Breast epithelium (tissue), 3 donors: Measurements from ENCODE around the gene GNPTG.

Source experiments
- CTCF ChIP-seq, 3 donors: fragments of 450-650 bp; IDR thresholded peaks; one replicate each; pipeline ENCODE4 v1.5.1; 2016 to 2017; ENCODE audit warnings: antibody characterized with exemption in 3 of 3, mild to moderate bottlenecking in 3 of 3, moderate library complexity in 3 of 3
- POLR2A ChIP-seq: fragments of 450-650 bp; IDR thresholded peaks from one replicate; pipeline ENCODE4 v1.6.1; 2016; ENCODE audit warnings: antibody characterized with exemption, mild to moderate bottlenecking, moderate library complexity

DNA sequence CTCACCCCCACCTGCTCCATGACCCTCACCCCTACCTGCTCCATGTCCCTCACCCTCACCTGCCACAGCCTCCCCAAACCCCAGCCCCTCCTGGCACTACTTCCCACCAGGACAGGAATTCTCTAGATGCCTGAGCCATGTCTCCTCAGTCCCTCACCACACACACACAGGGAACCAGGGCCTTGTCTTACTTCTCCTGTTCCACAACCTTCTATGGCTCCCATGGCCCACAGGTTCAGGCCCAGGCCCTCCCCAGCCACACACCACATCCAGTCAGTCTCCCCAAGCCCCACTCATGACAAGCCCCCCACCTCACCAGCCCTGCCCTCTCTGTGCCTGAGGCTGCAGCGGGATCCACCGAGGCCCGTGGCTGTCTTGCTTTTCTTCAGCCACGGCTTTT lies 45.4 kb upstream of the GNPTG start:
- no peak for TF ChIP-seq CTCF (IDR thresholded peaks at IDR 0.05)
- TF ChIP-seq POLR2A: no peak
